Renal pelvis (tissue), 4 donors: Measurements from ENCODE around the gene SCAMP5. TPM values are rescaled to one million over a fixed set of nuclear protein-coding genes. Genes with fewer than 3 reads are reported as not detected.
A peak's percentile ranks its signal among the peaks of the same experiment; 100 is the strongest.

Experiments
- DNase-seq: peaks from one replicate; pipeline ENCODE4 v3.0.0-alpha.2; 2013
- polyA plus RNA-seq, 3 donors: library from polyadenylated mRNA; unstranded; fragments of 120-200 nt; gene quantifications; one replicate each; pipeline ENCODE4 v1.2.1, GENCODE V29; 2013; ENCODE audit not compliant: insufficient read length in 3 of 3

SCAMP5 gene
- polyA plus RNA-seq, 3 donors = 23.9 to 30.2 (median 28.4) TPM

DNA sequence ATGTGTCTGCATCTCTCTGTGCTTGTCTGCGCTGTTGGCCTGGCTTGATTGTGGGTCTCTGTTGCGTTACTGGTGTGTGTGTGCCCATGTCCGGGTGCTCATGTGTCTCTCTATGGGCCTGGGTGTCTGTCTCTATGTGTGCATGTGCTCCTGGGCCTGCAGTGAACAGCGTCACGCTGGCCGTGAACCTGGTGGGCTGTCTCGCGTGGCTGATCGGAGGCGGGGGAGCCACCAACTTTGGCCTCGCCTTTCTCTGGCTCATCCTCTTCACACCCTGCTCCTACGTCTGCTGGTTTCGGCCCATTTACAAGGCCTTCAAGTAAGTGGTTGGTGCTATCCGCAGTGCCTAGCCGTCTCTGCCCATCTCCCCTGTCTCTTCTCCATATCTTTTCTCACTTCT lies 21.1 kb downstream of the SCAMP5 start:
- no peak for DNase-seq

DNA sequence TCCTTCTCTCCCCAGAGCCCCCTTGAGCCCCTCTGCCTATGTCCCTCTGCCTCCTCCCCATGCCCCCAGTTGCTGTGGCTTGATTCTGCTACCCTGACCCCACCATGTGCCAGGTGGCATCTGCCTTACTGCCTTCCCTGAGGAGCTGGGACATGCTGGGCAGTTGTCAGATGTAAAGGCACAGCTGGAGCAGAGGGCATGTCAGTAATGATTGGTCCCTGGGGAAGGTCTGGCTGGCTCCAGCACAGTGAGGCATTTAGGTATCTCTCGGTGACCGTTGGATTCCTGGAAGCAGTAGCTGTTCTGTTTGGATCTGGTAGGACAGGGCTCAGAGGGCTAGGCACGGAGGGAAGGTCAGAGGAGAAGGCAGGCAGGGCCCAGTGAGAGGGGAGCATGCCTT lies 24.6 kb downstream of the SCAMP5 start:
- DNase-seq = no peak

DNA sequence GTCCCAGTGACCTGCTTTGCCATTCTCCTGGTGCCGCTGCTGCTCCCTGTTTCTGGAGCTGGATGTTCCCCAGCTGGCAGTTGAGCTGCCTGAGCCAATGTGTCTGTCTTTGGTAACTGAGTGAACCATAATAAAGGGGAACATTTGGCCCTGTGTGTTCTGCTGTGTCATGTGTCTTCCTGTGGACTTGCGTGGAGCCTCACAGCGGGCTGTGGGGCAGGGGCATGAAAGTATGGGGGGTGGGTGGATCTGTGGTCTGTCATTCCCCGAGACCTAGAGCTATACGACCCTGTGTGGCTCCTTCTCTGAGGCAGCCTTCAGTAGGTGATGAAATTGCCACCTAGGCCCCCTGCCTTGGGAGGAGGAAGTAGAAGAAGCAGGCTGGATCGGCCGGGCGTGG lies 26.0 kb downstream of the SCAMP5 start:
- no peak for DNase-seq

DNA sequence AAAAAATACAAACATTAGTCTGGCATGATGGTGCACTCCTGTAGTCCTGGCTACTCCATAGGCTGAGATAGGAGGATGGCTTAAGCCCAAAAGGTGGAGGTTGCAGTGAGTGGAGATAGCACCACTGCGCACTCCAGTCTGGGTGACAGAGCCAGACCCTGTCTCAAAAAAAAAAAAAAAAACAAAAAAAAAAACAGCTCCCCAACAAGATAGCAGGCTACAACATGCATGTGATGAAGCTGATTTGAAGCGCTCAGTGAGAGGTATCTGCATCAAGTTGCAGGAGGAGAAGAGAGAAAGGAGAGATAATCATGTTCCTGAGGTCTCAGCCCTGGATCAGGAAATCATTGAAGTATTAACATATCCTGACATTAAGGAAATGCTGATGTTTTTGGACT lies 27.4 kb downstream of the SCAMP5 start:
- no peak for DNase-seq

DNA sequence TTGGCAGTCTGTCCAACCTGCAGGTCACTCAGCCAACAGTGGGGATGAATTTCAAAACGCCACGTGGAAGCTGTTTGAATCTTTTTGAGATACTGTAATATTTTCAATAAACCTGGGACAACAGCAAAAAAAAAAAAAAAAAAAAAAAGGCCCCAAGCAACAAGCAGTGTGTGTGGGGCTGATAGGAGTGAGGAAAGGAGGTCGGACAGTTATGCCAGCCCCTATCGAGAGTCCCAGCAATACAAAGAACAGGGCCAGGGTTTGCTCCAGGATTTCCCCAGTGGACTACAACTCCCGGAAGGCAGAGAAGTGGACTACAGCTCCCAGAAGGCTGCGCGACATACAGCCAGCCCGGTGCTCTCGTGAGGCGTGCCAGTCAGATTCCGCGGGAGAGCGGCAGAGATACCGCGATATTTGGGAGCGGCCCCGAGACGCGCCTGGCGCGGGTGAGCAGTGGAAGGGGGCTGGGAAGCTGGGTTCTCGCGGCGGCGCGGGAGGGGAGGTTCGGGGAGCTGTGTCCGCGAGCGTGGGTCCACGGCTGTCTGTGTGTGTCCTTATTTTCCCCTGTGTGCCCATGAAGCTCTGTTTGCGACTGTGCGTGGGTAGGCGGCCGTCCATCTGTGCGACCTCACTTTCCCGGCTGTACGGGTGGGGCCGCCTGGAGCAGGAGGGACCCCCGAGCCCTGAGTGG lies 28.0 kb downstream of the SCAMP5 start, which contains the start of gene PPCDC:
PPCDC (plus strand) TSS at position 410 of the 691 bp plus-strand sequence. CDS start 4,729 bp downstream, outside the sequence.
- DNase-seq = peak; percentile 96

DNA sequence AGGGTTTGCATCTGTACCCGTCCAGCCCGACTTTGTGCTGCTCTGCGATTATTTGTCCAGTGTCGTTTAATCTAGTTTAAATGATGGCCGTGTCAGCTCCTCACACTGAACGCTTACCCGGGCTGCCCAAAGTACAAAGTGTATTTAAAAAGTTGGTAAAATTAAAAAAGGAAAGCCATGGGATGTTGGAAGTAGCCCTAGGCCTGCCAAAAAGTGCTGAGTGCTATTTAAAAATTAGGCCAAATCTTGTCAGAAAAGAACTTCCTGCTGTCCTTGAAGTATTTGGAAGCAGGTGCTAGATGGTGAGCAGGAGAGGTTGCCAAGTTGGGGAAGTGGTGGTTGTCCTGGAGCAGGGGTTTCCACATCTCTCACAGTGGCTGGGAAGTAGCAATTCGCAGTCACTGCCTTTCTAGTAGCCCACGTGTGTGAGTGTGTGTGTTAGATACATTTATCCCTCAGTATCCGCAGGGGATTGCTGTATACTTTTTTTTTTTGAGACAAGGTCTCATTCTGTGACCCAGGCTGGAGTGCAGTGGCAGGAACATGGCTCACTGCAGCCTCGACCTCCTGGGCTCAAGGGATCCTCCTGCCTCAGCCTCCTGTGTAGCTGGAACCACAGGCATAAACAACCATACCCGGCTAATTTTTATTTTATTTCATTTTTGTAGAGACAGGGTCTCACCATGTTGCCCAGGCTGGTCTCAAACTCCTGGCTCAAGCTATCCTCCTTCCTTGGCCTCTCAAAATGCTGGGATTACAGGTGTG lies 28.7 kb downstream of the SCAMP5 start:
- DNase-seq = no peak

DNA sequence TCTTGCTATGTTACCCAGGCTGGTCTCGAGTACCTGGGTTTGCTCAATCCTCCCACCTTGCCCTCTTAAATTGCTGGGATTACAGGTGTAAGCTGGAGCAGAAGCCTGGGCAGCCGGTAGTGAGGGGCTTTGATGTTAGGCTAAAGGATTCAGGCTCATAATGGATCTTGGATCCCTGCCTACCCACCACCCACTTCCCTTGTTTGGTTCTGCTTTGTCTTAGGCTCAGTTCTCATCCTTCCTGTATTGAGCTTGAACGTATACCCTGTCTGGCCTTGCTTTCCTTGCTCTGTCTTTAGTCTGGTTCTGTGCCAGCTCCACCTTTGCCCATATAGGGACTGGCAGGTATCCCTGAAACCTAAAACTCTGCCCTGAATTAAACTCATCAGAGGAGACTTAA lies 29.7 kb downstream of the SCAMP5 start:
- no peak for DNase-seq

DNA sequence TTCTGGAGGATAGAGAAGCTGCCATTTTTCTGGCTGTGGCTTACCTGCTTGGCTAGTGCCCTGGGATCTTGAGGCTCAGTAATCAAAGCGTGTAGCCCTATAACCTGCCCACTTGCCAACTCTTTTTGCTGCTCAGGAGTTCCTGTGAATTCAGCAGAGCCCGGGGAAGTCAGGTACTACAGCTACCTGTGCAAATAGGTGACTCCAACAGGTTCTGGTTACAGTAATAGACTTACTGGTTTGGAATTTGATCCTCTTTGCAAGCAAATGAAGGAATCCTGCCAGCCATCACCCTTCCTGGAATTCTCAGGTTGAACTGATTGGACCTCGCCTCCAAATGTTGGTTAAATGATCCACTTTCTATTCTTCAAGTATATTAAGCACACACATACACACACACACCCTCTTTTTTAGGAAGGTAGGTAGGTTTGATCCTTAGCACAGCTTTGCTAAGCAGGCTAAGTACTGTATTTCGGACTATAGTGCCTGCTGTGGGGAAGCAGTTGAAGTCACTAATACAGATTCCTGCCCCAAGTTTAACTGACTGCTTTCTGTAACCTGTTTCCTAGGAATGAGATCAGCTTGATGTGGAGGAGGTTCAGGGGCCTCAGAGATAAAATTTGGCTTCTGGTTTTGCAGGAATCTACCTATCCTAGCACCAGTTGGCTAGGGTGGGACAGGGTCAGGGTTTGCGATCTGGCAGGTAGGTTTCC lies 30.3 kb downstream of the SCAMP5 start:
- no peak for DNase-seq

DNA sequence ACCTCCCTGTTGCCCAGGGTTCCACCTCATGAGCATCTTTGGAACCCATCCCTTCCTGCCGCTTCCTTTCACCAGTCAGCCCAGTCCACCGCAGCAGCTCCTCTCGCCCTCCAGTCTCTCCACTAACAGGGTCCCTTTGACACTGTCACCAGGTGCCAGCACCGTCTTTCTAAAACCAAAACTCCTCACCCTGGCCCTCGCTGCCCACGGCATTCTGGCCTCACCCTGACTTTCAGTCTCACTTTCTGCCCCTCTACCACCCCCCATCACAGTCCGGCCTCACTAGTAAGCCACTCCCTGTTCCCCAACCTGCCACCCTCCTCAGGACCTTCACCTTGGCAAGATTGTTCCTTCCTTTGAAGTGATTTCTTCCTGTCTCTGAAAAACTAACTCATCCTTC lies 32.2 kb downstream of the SCAMP5 start:
- DNase-seq = no peak

DNA sequence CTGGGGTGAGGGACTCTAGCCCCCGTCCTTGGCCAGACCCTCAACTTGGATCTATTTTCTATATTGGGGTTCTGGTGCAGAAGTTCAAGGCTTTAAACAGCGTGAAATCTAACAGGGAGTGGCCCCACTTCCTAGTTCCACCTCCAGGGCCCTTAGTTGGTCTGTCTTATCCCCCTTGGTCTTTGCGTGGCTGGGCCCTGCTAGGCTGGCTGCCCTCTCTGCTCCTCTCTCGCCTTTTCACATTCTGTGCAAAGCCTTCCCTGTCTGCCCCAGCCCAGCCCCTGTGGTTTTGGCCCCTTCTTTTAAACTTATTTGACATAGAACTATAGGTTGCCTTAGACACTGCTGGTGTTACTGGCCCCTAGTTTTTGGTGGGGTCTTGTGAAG lies 33.6 kb downstream of the SCAMP5 start:
- no peak for DNase-seq

DNA sequence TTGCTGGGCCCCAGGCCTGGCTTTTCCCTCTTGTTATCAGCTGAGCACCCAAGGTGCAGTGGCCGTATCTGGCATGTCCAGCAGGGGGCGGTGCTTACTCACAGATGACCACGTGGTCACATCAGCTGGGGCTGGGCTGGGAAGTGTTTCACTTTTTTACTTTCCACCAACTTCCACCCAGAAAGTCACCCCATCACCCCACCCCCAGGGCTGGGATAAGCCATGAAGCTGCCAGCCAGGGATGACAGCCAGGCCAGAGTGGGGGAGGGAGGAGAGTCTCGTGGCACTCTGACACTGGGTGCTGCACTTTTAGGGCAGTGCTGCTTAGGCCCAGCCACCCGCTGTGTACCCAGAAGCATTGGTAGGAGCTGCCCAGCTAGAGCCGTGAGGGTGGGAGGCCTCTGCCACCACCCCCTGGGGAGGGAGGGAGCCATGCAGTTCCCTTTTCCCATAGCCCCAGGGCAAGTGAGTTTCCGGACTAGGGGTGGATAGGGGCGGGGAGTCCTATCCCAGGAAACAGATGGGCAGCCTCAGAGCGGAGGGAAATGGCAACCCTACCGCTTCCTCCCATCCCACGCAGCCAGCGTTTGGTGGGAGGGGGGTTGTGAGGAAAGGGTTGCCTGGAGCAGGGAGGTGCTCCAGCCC lies 34.1 kb downstream of the SCAMP5 start:
- DNase-seq = peak; percentile 81

DNA sequence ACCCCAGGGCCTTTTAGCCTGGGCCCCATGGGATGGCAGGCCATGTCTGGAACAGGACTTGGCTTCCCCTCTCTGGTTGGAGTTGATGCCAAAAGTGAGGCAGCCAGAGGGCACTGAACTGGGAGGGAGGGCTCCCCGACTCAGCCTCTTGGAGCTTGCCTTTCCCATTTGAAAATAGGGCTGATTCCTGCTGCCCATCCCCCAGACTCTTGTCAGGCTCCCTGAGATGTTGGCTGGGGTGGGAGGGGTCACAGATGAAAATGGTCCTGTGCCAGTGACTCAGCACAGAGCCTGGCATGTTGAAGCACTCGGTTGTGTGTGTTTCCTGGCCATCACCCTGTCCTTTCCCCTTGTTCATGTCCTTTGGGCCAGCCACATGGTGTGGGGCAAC lies 34.7 kb downstream of the SCAMP5 start:
- no peak for DNase-seq

DNA sequence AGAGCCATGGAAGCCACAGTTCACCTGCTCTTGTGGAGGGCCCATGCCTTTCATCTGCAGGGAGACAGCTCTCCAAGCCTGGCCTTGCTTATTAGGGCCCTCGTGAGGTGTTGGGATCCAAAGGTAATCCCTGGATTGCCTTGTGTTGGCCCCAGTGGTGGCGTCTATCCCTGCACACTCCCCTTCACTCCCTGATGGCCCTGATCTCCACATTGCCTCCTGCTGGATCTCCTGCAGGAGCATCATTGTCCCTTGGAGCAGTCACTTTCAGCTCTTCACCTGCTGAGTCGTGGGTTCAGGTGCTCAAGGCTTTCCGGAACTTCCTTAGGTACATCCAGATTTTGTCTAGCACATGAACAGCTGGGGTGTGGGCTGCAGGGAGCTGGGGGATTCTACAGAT lies 35.1 kb downstream of the SCAMP5 start:
- no peak for DNase-seq

DNA sequence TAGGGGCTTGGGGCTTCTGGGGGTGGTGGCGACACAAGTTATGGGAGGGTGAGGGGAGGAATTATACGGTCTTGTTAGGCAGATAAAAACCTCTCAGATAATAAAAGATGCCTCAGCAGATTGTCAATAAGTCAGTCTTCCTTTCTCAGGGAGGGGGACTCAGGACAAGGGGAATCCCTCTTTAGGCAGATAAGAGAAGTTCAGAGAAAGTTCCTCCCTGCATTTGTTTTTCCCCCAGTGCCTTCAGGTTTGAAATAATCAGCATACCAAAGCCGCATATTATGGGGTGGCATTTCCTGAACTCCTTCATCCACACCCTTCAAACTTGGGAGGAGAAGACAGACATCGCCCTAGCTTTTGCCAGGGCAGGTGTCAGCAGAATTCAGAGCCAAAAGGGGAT lies 36.5 kb downstream of the SCAMP5 start:
- DNase-seq = no peak

DNA sequence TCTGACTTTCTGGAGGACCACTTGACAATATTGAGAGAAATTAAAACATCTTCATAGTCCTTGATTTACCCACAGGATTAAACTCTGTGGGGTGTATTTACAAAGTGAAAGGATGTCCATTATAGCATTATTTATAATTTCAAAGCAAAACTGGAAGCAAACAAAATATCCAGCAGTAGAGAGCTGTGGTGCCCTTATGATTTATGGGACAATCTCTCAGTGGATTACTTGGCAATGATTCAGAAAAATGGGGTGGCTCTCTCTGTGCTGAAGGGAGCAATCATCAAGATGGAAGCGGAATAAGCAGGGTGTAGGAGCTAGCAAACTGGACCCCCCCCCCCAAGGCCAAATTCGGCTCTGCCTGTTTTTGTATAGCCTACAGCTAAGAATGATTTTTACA lies 37.0 kb downstream of the SCAMP5 start:
- no peak for DNase-seq

DNA sequence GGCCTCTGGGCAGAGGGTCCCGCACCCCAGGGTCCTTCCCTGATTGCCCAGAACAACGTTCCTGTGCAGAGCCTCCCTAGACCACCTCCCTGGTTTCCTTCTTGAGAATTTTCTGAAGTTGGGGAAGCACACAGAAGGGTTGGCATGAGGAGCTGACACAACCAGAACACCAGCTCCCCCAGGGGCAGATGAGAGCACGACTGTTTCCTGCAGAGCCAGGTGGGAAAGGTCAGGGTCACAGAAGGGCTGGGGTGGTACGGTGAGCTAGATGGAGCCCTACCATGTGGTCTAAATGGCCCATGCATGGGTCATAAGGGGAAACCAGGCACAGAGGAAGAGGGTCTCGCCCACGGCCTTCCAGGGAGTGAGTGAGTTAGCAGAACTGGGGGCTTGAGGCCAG lies 38.4 kb downstream of the SCAMP5 start:
- DNase-seq = no peak

DNA sequence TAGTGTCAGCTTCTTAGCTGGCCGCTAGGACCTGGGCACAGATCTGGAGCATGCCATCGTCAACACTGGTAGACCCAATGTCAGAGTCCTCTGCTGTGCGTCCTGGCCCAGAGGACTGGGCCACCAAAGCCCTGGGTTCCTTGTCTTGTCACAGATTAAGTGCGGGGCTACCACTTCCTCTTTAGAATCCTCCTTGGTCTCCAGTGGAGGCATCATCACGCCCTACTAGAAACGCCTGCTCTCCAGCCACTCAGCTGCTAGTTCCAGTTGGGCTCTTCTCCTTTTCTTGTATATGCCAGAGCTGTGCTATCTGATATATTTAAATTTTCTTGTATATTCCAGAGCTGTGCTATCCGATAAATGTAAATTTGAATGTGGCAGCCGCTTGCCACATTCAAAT lies 39.3 kb downstream of the SCAMP5 start:
- DNase-seq = no peak

DNA sequence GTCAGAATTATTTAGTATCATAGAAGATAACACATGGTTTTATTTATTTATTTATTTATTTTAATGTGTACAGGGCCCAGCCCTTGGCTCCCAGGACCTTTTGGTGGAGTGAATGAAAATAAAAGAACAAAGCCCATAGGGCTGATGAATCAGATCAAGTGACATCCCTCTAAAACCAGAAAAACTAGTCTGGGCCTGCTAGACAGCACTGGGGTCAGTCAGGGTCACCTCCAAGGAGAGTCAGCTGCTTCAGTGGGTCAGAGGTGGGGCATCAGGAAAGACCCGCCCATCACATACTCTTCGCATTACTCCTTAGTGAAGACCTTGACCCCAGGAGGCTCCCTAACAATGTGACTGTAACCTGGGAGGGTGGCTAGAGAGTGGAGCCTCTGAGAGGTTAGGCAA lies 40.9 kb downstream of the SCAMP5 start:
- no peak for DNase-seq

DNA sequence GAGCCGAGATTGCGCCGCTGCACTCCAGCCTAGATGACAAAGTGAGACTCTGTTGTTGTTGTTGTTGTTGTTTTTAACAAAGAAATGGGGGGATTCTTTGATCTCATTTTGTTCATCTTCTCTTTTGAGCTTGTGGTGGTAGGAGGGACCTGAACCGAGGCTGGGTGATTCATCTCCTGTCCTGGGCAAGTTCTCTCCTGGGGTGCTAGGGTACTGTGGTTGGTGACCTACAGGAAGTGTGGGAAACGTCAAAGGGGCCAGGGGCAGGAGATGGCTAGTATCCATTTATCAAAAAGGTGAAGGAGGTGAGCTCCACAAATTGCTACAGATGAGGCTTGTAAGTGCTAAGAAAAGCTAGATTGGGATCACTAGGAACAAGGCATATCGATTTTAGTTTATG lies 42.3 kb downstream of the SCAMP5 start:
- DNase-seq = no peak

DNA sequence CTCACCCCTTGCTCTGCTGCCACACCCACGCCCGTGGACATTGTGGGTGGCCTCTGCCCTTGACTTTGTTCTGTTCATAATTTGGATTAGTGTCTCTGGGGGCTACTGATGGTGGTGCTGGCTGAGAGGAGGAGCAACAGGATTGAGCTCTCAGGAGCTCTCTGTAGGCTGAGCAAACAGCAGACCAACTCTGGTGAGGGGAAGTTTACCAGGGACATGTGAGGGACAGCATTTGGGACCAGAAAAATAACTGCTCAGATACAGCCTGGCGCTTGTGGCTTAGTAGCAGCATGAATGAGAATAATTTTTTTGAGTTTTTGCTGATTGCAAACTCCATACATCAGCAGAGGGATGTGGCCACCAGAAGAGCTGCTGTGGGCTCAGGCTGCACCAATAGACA lies 42.9 kb downstream of the SCAMP5 start:
- no peak for DNase-seq

DNA sequence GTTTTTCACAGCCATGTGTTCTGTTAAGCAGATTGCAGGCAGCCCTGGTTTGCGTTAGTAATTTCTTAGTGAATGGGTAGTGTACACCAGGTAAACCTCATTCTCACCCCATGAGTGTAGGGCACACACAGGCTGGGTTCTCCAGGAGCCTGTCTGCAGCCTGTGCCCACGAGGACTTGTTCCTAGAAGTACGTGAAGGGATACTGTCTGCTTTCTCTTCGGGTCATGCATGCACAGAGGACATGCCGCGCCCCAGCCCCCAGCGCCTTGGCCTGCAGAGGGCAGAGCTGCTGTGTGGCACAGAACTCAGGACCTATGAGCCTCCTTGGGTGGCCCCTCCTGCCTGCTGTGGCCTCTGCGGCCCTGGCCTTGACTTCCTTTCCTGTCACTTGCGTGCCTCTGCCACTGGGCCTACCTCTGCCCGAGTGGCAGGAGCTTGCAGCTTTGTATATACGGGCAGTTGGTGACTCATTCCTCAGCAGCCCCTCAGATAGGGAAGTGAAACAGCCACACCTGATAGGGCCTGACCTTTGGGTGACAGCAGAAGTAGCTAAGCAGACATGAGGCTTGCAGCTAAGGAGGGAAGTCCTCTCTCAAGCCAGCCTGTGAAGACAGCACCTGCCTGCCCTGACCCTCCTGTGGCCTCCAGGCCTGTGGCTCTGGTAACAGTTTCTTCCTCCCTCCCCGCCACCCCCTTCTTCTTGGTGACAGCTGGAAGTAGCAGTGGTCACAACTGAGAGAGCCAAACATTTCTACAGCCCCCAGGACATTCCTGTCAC lies 47.6 kb downstream of the SCAMP5 start:
- DNase-seq = no peak
